IMR-90 (cell line): Measurements from ENCODE around the gene THADA. TPM values are rescaled to one million over a fixed set of nuclear protein-coding genes. Genes with fewer than 3 reads are reported as not detected.

ENCODE experiments used
- ATAC-seq: fragments of 200-7000 bp; cut with Tn5 transposase; 2 replicates; pipeline ENCODE4 v1.9.1; 2020; ENCODE audit warnings: low read depth, mild to moderate bottlenecking, moderate library complexity
- BruUV-seq: library from RNA; stranded (reverse); fragments of 400-500 nt; replicated peaks from 2 replicates; lab custom pipeline; 2021; lab: Mats Ljungman, UMichigan
- CTCF ChIA-PET: fragments of 300-600 bp; formaldehyde crosslinking; extraction: SDS; loops from one replicate; lab custom pipeline; 2021; ENCODE audit warnings: antibody characterized with exemption; lab: Yijun Ruan, JAX
- POLR2A ChIA-PET: fragments of 300-600 bp; sonication (Branson Sonifier 250); formaldehyde crosslinking; loops from one replicate; lab custom pipeline; 2022; ENCODE audit warnings: antibody characterized with exemption; ENCODE audit not compliant: unreplicated experiment; lab: Charles Lee
- DNase-seq: peaks from one replicate; pipeline ENCODE4 v3.0.0; 2013
- H2AFZ ChIP-seq: replicated peaks from 2 replicates; pipeline ENCODE3; 2013; ENCODE audit warnings: low read length, mild to moderate bottlenecking; ENCODE audit not compliant: poor library complexity
- H2AK5ac ChIP-seq: 2 replicates; pipeline ENCODE4 v1.6.1; 2013; ENCODE audit warnings: low read depth, low read length, inconsistent platforms
- H2AK9ac ChIP-seq: replicated peaks from 2 replicates; pipeline ENCODE3; 2013; ENCODE audit warnings: mild to moderate bottlenecking, low read depth, low read length, moderate library complexity; ENCODE audit not compliant: poor library complexity
- H2BK120ac ChIP-seq: 2 replicates; pipeline ENCODE4 v1.6.1; 2013; ENCODE audit warnings: low read depth, low read length, inconsistent platforms
- H2BK15ac ChIP-seq: 3 replicates; pipeline ENCODE4 v1.6.1; 2013; ENCODE audit warnings: low read depth, low read length, inconsistent platforms
- H2BK20ac ChIP-seq: 2 replicates; pipeline ENCODE4 v1.6.1; 2013; ENCODE audit warnings: low read depth, mild to moderate bottlenecking, inconsistent platforms, low read length, moderate library complexity
- H2BK5ac ChIP-seq: 2 replicates; pipeline ENCODE4 v1.6.1; 2013; ENCODE audit warnings: mild to moderate bottlenecking, low read depth, low read length, inconsistent platforms; ENCODE audit not compliant: poor library complexity, severe bottlenecking
- H3K14ac ChIP-seq: replicated peaks from 2 replicates; pipeline ENCODE4 v1.6.1; 2013; ENCODE audit warnings: low read depth, low read length, inconsistent platforms
- H3K18ac ChIP-seq: 2 replicates; pipeline ENCODE4 v1.6.1; 2013; ENCODE audit warnings: low read depth, low read length, control low read depth
- H3K23ac ChIP-seq: 2 replicates; pipeline ENCODE4 v1.6.1; 2013; ENCODE audit warnings: low read depth, low read length, inconsistent platforms
- H3K27ac ChIP-seq: 2 replicates; pipeline ENCODE4 v1.5.1; 2013; ENCODE audit warnings: mild to moderate bottlenecking, control low read depth, low read length; ENCODE audit not compliant: insufficient read depth
- H3K27me3 ChIP-seq: 2 replicates; pipeline ENCODE4 v1.6.1; 2013; ENCODE audit warnings: low read length; ENCODE audit not compliant: control insufficient read depth, insufficient read depth
- H3K36me3 ChIP-seq: 2 replicates; pipeline ENCODE4 v1.6.1; 2013; ENCODE audit warnings: low read length, mixed read lengths; ENCODE audit not compliant: control insufficient read depth, insufficient read depth
- H3K4ac ChIP-seq: 2 replicates; pipeline ENCODE4 v1.6.1; 2013; ENCODE audit warnings: low read depth, low read length, inconsistent platforms
- H3K4me1 ChIP-seq: 2 replicates; pipeline ENCODE4 v1.6.1; 2013; ENCODE audit warnings: low read length, mixed read lengths; ENCODE audit not compliant: control insufficient read depth, insufficient read depth
- H3K4me2 ChIP-seq: 2 replicates; pipeline ENCODE4 v1.6.1; 2013; ENCODE audit warnings: low read depth, mild to moderate bottlenecking, control low read depth, low read length, moderate library complexity
- H3K4me3 ChIP-seq: 2 replicates; pipeline ENCODE4 v1.5.1; 2013; ENCODE audit warnings: low read depth, mild to moderate bottlenecking, control low read depth, low read length, moderate library complexity; ENCODE audit not compliant: insufficient read depth
- H3K56ac ChIP-seq: 2 replicates; pipeline ENCODE4 v1.6.1; 2013; ENCODE audit warnings: low read length, inconsistent platforms; ENCODE audit not compliant: insufficient read depth; ENCODE audit errors: extremely low read depth
- H3K79me1 ChIP-seq, 2 experiments: 2 replicates each; pipeline ENCODE4 v1.6.1; 2013; ENCODE audit warnings: low read length in 2 of 2, inconsistent platforms in 1 of 2, low read depth in 1 of 2
- H3K9ac ChIP-seq: 2 replicates; pipeline ENCODE4 v1.6.1; 2013; ENCODE audit warnings: low read depth, low read length, control low read depth
- H3K9me1 ChIP-seq: 2 replicates; pipeline ENCODE4 v1.6.1; 2013; ENCODE audit warnings: low read length, inconsistent platforms; ENCODE audit not compliant: insufficient read depth
- H3K9me3 ChIP-seq: 2 replicates; pipeline ENCODE4 v1.6.1; 2013; ENCODE audit warnings: low read length; ENCODE audit not compliant: control insufficient read depth, insufficient read depth
- H4K20me1 ChIP-seq: 2 replicates; pipeline ENCODE4 v1.6.1; 2013; ENCODE audit warnings: low read length, inconsistent platforms; ENCODE audit not compliant: insufficient read depth
- H4K5ac ChIP-seq: 2 replicates; pipeline ENCODE4 v1.6.1; 2013; ENCODE audit warnings: mild to moderate bottlenecking, low read depth, low read length, control low read depth
- H4K8ac ChIP-seq, 2 experiments: 2 replicates each; pipeline ENCODE4 v1.6.1; 2013; ENCODE audit warnings: low read depth in 2 of 2, low read length in 2 of 2, control low read depth in 1 of 2, inconsistent platforms in 1 of 2
- H4K91ac ChIP-seq: 2 replicates; pipeline ENCODE4 v1.6.1; 2013; ENCODE audit warnings: low read depth, low read length, inconsistent platforms; ENCODE audit not compliant: insufficient read depth
- MAFK ChIP-seq: IDR thresholded peaks from 2 replicates; pipeline ENCODE4 v1.6.1; 2012; ENCODE audit warnings: low read depth, low read length, improper control_type of control experiment
- POLR2A ChIP-seq: IDR thresholded peaks from 2 replicates; pipeline ENCODE4 v1.6.1; 2012; ENCODE audit warnings: mild to moderate bottlenecking, low read depth, low read length
- RCOR1 ChIP-seq: IDR thresholded peaks from 2 replicates; pipeline ENCODE4 v1.6.1; 2012; ENCODE audit warnings: mild to moderate bottlenecking, low read length, improper control_type of control experiment; ENCODE audit not compliant: insufficient replicate concordance
- SMC3 ChIP-seq: fragments of 150-350 bp; IDR thresholded peaks from 2 replicates; pipeline ENCODE4 v1.6.1; 2016; ENCODE audit warnings: low read depth, mild to moderate bottlenecking, antibody characterized with exemption, low read length, moderate library complexity
- WGBS, 2 experiments: methylation state at CpG; one replicate each; pipeline versions ENCODE4 v1.1.5 to v1.1.7; 2013; ENCODE audit warnings: missing lambda C conversion rate in 2 of 2; ENCODE audit not compliant: insufficient read length in 1 of 2; ENCODE audit errors: extremely low coverage in 2 of 2; 5-methylcytosine and 5-hydroxymethylcytosine counted together
- dilution Hi-C: fragments of 300-500 bp; cut with HindIII; formaldehyde crosslinking; loops from one replicate; pipeline ENCODE4 v1.14.3; 2018; ENCODE audit warnings: low sequenced_read_pairs; ENCODE audit not compliant: unreplicated experiment
- in situ Hi-C: fragments of 300-500 bp; cut with MboI; formaldehyde crosslinking; loops from 3 replicates; pipeline ENCODE4 v1.14.3; 2019; ENCODE audit warnings: low sequenced_read_pairs, inconsistent platforms, mixed read lengths
- intact Hi-C: fragments of 100-400 bp; cut with micrococcal nuclease; formaldehyde crosslinking; loops from 2 replicates; pipeline ENCODE4 v1.10.0; 2022
- polyA plus RNA-seq, 3 experiments: library from polyadenylated mRNA; depleted of rRNA; stranded (reverse); fragments of >200 nt; gene quantifications; 2 replicates each; pipeline ENCODE4 v1.2.3, GENCODE V29; 2012; ENCODE audit warnings: low replicate concordance in 1 of 3
- total RNA-seq: library from RNA; depleted of rRNA; stranded (reverse); fragments of >200 nt; gene quantifications from 2 replicates; pipeline ENCODE4 v1.2.3, GENCODE V29; 2012
- TF ChIP-seq, protein P1 (sequence below): fragments of 150-350 bp; IDR thresholded peaks from 2 replicates; pipeline ENCODE4 v1.6.1; 2017; ENCODE audit warnings: mild to moderate bottlenecking, antibody characterized with exemption, low read length, low read depth

Gene THADA
- total and polyA plus RNA-seq, 2 of the 4 experiments (the other 2 are of a cell fraction), result 10.5 to 21.3 TPM

- Histone ChIP-seq H3K18ac (peak overlapping the region; percentile 29; the same call in 1 of the 2 replicates), H3K27me3 (no peaks in the 10 kb centered on the region), H2AK9ac (no peak overlapping the region), H3K4me3 (no peak overlapping the region), H3K4me2 (no peak overlapping the region), H4K5ac (no peak overlapping the region), H3K4ac (peak overlapping the region; percentile 36; the same call in 1 of the 2 replicates), H3K23ac (no peak overlapping the region), H3K56ac (no peak overlapping the region), H3K79me1 (no peaks in the 10 kb centered on the region), H4K8ac (no peak overlapping the region), H3K9ac (no peak overlapping the region), H3K14ac (peak overlapping the region; percentile 48; the same call in 1 of the 2 replicates), H2BK5ac (no peak overlapping the region), H4K91ac (no peak overlapping the region), H3K9me1 (peaks cover 8% of the 10 kb centered on the region; the same call in 1 of the 2 replicates), H2AFZ (no peak overlapping the region), H2BK15ac (no peak overlapping the region), H3K36me3 (no peaks in the 10 kb centered on the region), H4K20me1 (no peaks in the 10 kb centered on the region), H2BK20ac (peak overlapping the region; percentile 18; the same call in 1 of the 2 replicates), H3K4me1 (peaks cover 13% of the 10 kb centered on the region), H2AK5ac (no peak overlapping the region), H3K9me3 (no peaks in the 10 kb centered on the region), H3K27ac (no peak overlapping the region), H2BK120ac (no peak overlapping the region)
- ChIA-PET POLR2A (no interaction called here), CTCF (no interaction called here)
- ATAC-seq (no peak), DNase-seq (no peak)
- in situ Hi-C loops, result no loop called here
- no TSS peak for BruUV-seq
- intact Hi-C loops, result no loop called here
- WGBS, 2 experiments, result 100% methylated on average over 1 of the region's 6 CpGs; no CpG with 5 or more reads in 1 of the 2 experiments
- TF ChIP-seq, protein P1, sequence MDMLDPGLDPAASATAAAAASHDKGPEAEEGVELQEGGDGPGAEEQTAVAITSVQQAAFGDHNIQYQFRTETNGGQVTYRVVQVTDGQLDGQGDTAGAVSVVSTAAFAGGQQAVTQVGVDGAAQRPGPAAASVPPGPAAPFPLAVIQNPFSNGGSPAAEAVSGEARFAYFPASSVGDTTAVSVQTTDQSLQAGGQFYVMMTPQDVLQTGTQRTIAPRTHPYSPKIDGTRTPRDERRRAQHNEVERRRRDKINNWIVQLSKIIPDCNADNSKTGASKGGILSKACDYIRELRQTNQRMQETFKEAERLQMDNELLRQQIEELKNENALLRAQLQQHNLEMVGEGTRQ, result no peak
- TF ChIP-seq RCOR1 (no peak), SMC3 (no peak), MAFK (no peak), POLR2A (no peak)
- dilution Hi-C loops, result no loop called here
These were observed 206.0 kb downstream of the THADA start for GRCh38 chr2:43389581-43390466.
